ENCODE data around the gene MUC5AC. TPM values are rescaled to one million over a fixed set of nuclear protein-coding genes. Genes with fewer than 3 reads are reported as not detected.
A peak's percentile ranks its signal among the peaks of the same experiment; 100 is the strongest.

The MUC5AC gene
- total and polyA plus RNA-seq, 2 of the 13 experiments (the other 11 are each of a cell fraction or from before 2014, with no cell fraction given): under 0.01 TPM; not detected in 1

- TF ChIP-seq, protein P1, sequence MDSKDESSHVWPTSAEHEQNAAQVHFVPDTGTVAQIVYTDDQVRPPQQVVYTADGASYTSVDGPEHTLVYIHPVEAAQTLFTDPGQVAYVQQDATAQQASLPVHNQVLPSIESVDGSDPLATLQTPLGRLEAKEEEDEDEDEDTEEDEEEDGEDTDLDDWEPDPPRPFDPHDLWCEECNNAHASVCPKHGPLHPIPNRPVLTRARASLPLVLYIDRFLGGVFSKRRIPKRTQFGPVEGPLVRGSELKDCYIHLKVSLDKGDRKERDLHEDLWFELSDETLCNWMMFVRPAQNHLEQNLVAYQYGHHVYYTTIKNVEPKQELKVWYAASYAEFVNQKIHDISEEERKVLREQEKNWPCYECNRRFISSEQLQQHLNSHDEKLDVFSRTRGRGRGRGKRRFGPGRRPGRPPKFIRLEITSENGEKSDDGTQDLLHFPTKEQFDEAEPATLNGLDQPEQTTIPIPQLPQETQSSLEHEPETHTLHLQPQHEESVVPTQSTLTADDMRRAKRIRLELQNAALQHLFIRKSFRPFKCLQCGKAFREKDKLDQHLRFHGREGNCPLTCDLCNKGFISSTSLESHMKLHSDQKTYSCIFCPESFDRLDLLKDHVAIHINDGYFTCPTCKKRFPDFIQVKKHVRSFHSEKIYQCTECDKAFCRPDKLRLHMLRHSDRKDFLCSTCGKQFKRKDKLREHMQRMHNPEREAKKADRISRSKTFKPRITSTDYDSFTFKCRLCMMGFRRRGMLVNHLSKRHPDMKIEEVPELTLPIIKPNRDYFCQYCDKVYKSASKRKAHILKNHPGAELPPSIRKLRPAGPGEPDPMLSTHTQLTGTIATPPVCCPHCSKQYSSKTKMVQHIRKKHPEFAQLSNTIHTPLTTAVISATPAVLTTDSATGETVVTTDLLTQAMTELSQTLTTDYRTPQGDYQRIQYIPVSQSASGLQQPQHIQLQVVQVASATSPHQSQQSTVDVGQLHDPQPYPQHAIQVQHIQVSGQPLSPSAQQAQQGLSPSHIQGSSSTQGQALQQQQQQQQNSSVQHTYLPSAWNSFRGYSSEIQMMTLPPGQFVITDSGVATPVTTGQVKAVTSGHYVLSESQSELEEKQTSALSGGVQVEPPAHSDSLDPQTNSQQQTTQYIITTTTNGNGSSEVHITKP (CRISPR knock-in tag; IDR thresholded peaks at IDR 0.05; ENCODE audit: low read depth): no peak
- TF ChIP-seq HNF1B (CRISPR knock-in tag; IDR thresholded peaks at IDR 0.05) (no peak), ZNF546 (CRISPR knock-in tag; conservative IDR thresholded peaks at IDR 0.05) (no peak; the same call in 1 of the 2 replicates), SIX4 (CRISPR knock-in tag; IDR thresholded peaks at IDR 0.05) (0 out of 2 replicates have a peak, but pooled peaks have one; percentile 37), PITX1 (CRISPR knock-in tag; IDR thresholded peaks at IDR 0.05) (0 out of 2 replicates have a peak, but pooled peaks have one; percentile 33), TOPORS (CRISPR knock-in tag; IDR thresholded peaks at IDR 0.05) (no peak), TBX3 (IDR thresholded peaks at IDR 0.05; ENCODE audit: borderline replicate concordance) (no peak), NCOA2 (CRISPR knock-in tag; IDR thresholded peaks at IDR 0.05) (peak; percentile 39; the same call in 1 of the 2 replicates), MYC (CRISPR knock-in tag; IDR thresholded peaks at IDR 0.05; ENCODE audit: borderline replicate concordance) (peak; percentile 40; the same call in 1 of the 2 replicates), KDM2A (CRISPR knock-in tag; IDR thresholded peaks at IDR 0.05; ENCODE audit: borderline replicate concordance, low read depth) (peak; percentile 77), CHD4 (IDR thresholded peaks at IDR 0.05; ENCODE audit: borderline replicate concordance, low read length) (no peak), ZNF619 (CRISPR knock-in tag; IDR thresholded peaks at IDR 0.05) (no peak), ELF3 (CRISPR knock-in tag; IDR thresholded peaks at IDR 0.05) (0 out of 2 replicates have a peak, but pooled peaks have one; percentile 46), HDAC1 (CRISPR knock-in tag; IDR thresholded peaks at IDR 0.05) (no peak)
- TF ChIP-seq, protein P2, sequence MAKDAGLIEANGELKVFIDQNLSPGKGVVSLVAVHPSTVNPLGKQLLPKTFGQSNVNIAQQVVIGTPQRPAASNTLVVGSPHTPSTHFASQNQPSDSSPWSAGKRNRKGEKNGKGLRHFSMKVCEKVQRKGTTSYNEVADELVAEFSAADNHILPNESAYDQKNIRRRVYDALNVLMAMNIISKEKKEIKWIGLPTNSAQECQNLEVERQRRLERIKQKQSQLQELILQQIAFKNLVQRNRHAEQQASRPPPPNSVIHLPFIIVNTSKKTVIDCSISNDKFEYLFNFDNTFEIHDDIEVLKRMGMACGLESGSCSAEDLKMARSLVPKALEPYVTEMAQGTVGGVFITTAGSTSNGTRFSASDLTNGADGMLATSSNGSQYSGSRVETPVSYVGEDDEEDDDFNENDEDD (CRISPR knock-in tag; IDR thresholded peaks at IDR 0.05; ENCODE audit: borderline replicate concordance): no peak
- TF ChIP-seq, protein P3, sequence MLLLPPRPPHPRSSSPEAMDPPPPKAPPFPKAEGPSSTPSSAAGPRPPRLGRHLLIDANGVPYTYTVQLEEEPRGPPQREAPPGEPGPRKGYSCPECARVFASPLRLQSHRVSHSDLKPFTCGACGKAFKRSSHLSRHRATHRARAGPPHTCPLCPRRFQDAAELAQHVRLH (CRISPR knock-in tag; IDR thresholded peaks at IDR 0.05; ENCODE audit: borderline replicate concordance, low read depth): peak; percentile 26; the same call in 1 of the 2 replicates
- TF ChIP-seq, protein P4, sequence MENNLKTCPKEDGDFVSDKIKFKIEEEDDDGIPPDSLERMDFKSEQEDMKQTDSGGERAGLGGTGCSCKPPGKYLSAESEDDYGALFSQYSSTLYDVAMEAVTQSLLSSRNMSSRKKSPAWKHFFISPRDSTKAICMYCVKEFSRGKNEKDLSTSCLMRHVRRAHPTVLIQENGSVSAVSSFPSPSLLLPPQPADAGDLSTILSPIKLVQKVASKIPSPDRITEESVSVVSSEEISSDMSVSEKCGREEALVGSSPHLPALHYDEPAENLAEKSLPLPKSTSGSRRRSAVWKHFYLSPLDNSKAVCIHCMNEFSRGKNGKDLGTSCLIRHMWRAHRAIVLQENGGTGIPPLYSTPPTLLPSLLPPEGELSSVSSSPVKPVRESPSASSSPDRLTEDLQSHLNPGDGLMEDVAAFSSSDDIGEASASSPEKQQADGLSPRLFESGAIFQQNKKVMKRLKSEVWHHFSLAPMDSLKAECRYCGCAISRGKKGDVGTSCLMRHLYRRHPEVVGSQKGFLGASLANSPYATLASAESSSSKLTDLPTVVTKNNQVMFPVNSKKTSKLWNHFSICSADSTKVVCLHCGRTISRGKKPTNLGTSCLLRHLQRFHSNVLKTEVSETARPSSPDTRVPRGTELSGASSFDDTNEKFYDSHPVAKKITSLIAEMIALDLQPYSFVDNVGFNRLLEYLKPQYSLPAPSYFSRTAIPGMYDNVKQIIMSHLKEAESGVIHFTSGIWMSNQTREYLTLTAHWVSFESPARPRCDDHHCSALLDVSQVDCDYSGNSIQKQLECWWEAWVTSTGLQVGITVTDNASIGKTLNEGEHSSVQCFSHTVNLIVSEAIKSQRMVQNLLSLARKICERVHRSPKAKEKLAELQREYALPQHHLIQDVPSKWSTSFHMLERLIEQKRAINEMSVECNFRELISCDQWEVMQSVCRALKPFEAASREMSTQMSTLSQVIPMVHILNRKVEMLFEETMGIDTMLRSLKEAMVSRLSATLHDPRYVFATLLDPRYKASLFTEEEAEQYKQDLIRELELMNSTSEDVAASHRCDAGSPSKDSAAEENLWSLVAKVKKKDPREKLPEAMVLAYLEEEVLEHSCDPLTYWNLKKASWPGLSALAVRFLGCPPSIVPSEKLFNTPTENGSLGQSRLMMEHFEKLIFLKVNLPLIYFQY (CRISPR knock-in tag; IDR thresholded peaks at IDR 0.05; ENCODE audit: borderline replicate concordance): 0 out of 2 replicates have a peak, but pooled peaks have one; percentile 31
These were observed 81.2 kb downstream of the MUC5AC start (continued) for GRCh38 chr11:1238767-1239595.

All from HepG2 (cell line).